ENCODE measurements around the gene AZI2.

- TF ChIP-seq, protein P1, sequence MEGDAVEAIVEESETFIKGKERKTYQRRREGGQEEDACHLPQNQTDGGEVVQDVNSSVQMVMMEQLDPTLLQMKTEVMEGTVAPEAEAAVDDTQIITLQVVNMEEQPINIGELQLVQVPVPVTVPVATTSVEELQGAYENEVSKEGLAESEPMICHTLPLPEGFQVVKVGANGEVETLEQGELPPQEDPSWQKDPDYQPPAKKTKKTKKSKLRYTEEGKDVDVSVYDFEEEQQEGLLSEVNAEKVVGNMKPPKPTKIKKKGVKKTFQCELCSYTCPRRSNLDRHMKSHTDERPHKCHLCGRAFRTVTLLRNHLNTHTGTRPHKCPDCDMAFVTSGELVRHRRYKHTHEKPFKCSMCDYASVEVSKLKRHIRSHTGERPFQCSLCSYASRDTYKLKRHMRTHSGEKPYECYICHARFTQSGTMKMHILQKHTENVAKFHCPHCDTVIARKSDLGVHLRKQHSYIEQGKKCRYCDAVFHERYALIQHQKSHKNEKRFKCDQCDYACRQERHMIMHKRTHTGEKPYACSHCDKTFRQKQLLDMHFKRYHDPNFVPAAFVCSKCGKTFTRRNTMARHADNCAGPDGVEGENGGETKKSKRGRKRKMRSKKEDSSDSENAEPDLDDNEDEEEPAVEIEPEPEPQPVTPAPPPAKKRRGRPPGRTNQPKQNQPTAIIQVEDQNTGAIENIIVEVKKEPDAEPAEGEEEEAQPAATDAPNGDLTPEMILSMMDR (conservative IDR thresholded peaks at IDR 0.05; ENCODE audit: low read depth, low read length), result no peak
- no peak for TF ChIP-seq EZH2 (IDR thresholded peaks at IDR 0.05; ENCODE audit: borderline replicate concordance, low read depth, low read length, poor library complexity, severe bottlenecking)
Observed at GRCh38 chr3:28280781-28281180, 67.8 kb downstream of the AZI2 start.
